OCI-LY7 (cell line): ENCODE data around the gene STON2.

ENCODE experiments used
- EZH2phosphoT487 ChIP-seq: fragments of 200-600 bp; sonication (generic); IDR thresholded peaks from 2 replicates; pipeline ENCODE4 v1.6.1; 2018; ENCODE audit warnings: low read depth, borderline replicate concordance, mild to moderate bottlenecking, mixed run types, antibody characterized with exemption, low read length, moderate library complexity, mixed read lengths
- TF ChIP-seq, protein P1 (sequence below): fragments of 200-600 bp; sonication (generic); conservative IDR thresholded peaks from 2 replicates; pipeline ENCODE4 v1.5.1; 2014; ENCODE audit warnings: mild to moderate bottlenecking, antibody characterized with exemption, low read length, moderate library complexity, mixed read lengths

DNA sequence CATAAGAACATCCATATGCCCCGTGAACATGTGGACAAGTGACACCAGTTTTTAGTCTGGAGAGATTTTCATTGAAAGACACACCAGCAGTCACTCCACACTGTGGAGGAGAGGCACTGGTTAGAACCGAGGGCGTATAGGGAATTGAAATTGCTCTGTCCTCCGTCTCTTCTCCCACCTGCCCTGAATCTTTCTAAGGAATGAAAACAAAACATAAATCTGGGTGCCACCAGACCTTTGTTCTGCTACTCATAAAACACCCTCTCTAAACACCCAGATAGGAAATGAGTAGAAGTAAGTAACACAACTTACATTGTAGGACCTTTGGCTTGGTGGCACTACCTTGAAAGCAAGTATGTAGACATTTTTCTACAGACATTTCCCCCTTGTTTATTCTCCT is 37.1 kb upstream of the STON2 start:
- TF ChIP-seq, protein P1, sequence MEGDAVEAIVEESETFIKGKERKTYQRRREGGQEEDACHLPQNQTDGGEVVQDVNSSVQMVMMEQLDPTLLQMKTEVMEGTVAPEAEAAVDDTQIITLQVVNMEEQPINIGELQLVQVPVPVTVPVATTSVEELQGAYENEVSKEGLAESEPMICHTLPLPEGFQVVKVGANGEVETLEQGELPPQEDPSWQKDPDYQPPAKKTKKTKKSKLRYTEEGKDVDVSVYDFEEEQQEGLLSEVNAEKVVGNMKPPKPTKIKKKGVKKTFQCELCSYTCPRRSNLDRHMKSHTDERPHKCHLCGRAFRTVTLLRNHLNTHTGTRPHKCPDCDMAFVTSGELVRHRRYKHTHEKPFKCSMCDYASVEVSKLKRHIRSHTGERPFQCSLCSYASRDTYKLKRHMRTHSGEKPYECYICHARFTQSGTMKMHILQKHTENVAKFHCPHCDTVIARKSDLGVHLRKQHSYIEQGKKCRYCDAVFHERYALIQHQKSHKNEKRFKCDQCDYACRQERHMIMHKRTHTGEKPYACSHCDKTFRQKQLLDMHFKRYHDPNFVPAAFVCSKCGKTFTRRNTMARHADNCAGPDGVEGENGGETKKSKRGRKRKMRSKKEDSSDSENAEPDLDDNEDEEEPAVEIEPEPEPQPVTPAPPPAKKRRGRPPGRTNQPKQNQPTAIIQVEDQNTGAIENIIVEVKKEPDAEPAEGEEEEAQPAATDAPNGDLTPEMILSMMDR = no peak
- TF ChIP-seq EZH2phosphoT487 = no peak
